ENCODE measurements around the gene ZNF619. TPM values are rescaled to one million over a fixed set of nuclear protein-coding genes. Genes with fewer than 3 reads are reported as not detected.

The ZNF619 gene
- polyA plus RNA-seq, 1 of the 3 experiments (the other 2 are of a cell fraction) = 1.6 TPM

- TF ChIP-seq GATA2 (CRISPR knock-in tag; IDR thresholded peaks at IDR 0.05) (no peak), GABPA (IDR thresholded peaks at IDR 0.05; ENCODE audit: low read depth) (no peak), FOXJ3 (CRISPR knock-in tag; IDR thresholded peaks at IDR 0.05) (no peak), MAX (IDR thresholded peaks at IDR 0.05; ENCODE audit: low read depth) (peak; percentile 79), FOXM1 (IDR thresholded peaks at IDR 0.05; ENCODE audit: low read depth) (no peak), RAD21 (IDR thresholded peaks at IDR 0.05; ENCODE audit: low read length) (no peak), USF2 (IDR thresholded peaks at IDR 0.05; ENCODE audit: borderline replicate concordance, low read depth, low read length) (no peak), RFX5 (IDR thresholded peaks at IDR 0.05; ENCODE audit: low read length) (no peak), IRF3 (IDR thresholded peaks at IDR 0.05; ENCODE audit: low read depth, low read length) (no peak), USF1 (IDR thresholded peaks at IDR 0.05; ENCODE audit: borderline replicate concordance, low read depth) (no peak), ZBTB33 (IDR thresholded peaks at IDR 0.05; ENCODE audit: borderline replicate concordance, low read depth) (no peak)
These were observed 27.9 kb downstream of the ZNF619 start (continued) for GRCh38 chr3:40504636-40505430.

GRCh38 chr3:40505599-40506462 is 28.9 kb downstream of the ZNF619 start, which contains the start of gene ZNF620:
Gene ZNF620 (plus strand): TSS chr3:40506039. CDS start chr3:40506353, 314 bp downstream.
- CTCF ChIA-PET = interaction anchor here (0.9 to 3.0 kb wide), 14 partner anchors 10 to 185 kb away, joined by 3 to 14 read pairs (median 4); partner anchors contain the start of genes ZNF619 and ZNF621
- Histone ChIP-seq H3K9me2 (no peaks in the 10 kb centered on the region), H2AFZ (ENCODE audit: low read depth) (peak within 1 kb of the TSS; percentile 90), H3F3A (replicated peaks; ENCODE audit: insufficient read depth) (peaks cover 5% of the 10 kb centered on the region), H4K20me1 (ENCODE audit: insufficient read depth) (no peaks in the 10 kb centered on the region), H3K9ac (peak within 1 kb of the TSS; percentile 70; the same call in 1 of the 2 replicates), H3K9me3 (no peaks in the 10 kb centered on the region), H3K36me3 (replicated peaks in 1 of 2; ENCODE audit: control insufficient read depth in 1 of 2, insufficient read depth in 2 of 2, low read length in 1 of 2) (peaks cover 0 to 4% of the 10 kb centered on the region in 2 experiments), H3K79me2 (ENCODE audit: insufficient read depth) (no peaks in the 10 kb centered on the region), H3K27me3 (ENCODE audit: insufficient read depth) (no peaks in the 10 kb centered on the region), H3K4me3 (ENCODE audit: low read depth in 2 of 2, low read length in 1 of 2) (peak within 1 kb of the TSS; percentile 67 to 71), H3K27ac (ENCODE audit: low read depth in 2 of 2, low read length in 1 of 2) (peak within 1 kb of the TSS; percentile 79 to 82), H3K4me1 (ENCODE audit: control insufficient read depth in 1 of 2, insufficient read depth in 2 of 2, low read depth in 1 of 2, low read length in 1 of 2) (peaks cover 2 to 8% of the 10 kb centered on the region in 2 experiments), H3K4me2 (peak within 1 kb of the TSS; percentile 74)
- POLR2A ChIA-PET = interaction anchor here (0.7 to 2.3 kb wide), 9 partner anchors 9 to 693 kb away, joined by 3 to 45 read pairs (median 4); partner anchors contain the start of genes CTNNB1, RPL14, ZNF619 and ZNF621
- peak; percentile 93 for DNase-seq
- WGBS (ENCODE audit: low lambda C conversion rate) = 28% methylated on average over 14 of the region's 44 CpGs
- TF ChIP-seq MAX (IDR thresholded peaks at IDR 0.05; ENCODE audit: low read depth) = peak; percentile 38; the same call in 1 of the 2 replicates
- no peak for TF ChIP-seq MEF2A (IDR thresholded peaks at IDR 0.05; ENCODE audit: borderline replicate concordance, low read depth)
- no peak for TF ChIP-seq REST (IDR thresholded peaks at IDR 0.05; ENCODE audit: low read depth, low read length)
- TF ChIP-seq IRF3 (IDR thresholded peaks at IDR 0.05; ENCODE audit: low read depth, low read length) = no peak
- TF ChIP-seq FOXJ3 (CRISPR knock-in tag; IDR thresholded peaks at IDR 0.05) = peak; percentile 60; the same call in 1 of the 2 replicates
- 0 out of 2 replicates have a peak, but pooled peaks have one; percentile 21 for TF ChIP-seq NFIC (IDR thresholded peaks at IDR 0.05; ENCODE audit: borderline replicate concordance)
- TF ChIP-seq SIN3A (IDR thresholded peaks at IDR 0.05; ENCODE audit: borderline replicate concordance, low read depth, low read length) = peak; percentile 62; the same call in 1 of the 2 replicates
